ENCODE results near the gene SIX2.

SIX2 gene

GRCh38 chr2:45000921-45001868 is 8.1 kb downstream of the SIX2 start:
- DNase-seq = no peak

DNA sequence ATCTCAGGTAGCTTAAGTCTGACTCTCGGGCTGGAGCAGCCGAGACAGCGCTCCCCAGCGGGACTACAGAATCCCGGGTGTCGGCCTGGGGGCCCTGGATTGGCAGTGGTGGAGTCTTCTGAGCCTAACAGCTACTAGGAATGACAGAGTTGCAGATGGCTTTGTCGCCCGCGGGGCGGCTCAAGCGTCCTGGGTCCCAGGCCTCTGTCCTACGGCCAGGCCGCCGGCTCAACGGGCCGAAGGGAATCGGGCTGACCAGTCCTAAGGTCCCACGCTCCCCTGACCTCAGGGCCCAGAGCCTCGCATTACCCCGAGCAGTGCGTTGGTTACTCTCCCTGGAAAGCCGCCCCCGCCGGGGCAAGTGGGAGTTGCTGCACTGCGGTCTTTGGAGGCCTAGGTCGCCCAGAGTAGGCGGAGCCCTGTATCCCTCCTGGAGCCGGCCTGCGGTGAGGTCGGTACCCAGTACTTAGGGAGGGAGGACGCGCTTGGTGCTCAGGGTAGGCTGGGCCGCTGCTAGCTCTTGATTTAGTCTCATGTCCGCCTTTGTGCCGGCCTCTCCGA is 8.8 kb downstream of the SIX2 start:
- DNase-seq = no peak

DNA sequence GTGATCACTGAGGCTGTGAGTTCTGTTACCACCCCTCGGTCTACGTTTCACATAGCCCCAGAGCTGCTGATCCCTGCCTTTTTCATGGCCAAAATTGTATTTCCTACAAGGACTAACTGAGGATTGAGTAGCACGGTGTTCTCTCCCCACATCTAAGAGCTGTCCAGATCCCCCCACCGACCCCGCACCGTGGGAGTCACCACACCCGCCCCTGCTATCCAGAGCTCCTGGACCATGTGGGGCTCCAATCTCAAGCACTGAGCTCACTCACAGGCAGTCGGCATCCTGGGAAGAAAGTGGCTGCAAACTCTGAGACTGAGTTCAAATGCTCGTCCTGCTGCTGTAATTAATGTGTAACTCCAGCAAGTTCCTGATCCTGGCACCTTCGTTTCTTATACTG is 9.7 kb downstream of the SIX2 start:
- DNase-seq = no peak

DNA sequence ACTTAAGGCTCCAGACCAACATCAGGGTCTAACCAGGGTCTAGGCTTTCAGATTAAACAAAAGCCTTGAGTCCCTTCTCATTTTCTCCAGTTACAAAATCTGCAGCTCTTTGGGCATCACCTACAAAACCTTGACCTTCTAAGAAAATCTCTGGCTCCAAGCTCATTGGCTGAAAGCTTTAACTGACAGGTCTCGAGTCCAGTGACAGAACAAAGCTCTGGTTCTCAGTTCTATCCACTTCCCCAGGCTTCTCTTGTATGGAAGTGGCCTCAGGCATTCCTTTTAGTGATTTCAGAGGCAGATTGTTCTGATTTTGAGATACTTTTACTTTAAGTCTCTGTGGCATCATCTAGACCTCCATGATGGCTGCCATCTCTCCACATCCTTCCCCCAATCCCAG is 11.3 kb downstream of the SIX2 start:
- DNase-seq = no peak

- DNase-seq = no peak
Measured at GRCh38 chr2:44996356-44996755, 12.9 kb downstream of the SIX2 start.

GRCh38 chr2:44994377-44994776 is 14.9 kb downstream of the SIX2 start:
- no peak for DNase-seq

- no peak for DNase-seq
Measured at GRCh38 chr2:44989176-44989575, 20.1 kb downstream of the SIX2 start.

GRCh38 chr2:44983836-44984604 is 25.2 kb downstream of the SIX2 start:
- no peak for DNase-seq

- DNase-seq = peak; percentile 78
Measured at GRCh38 chr2:44981714-44982108, 27.5 kb downstream of the SIX2 start.

DNA sequence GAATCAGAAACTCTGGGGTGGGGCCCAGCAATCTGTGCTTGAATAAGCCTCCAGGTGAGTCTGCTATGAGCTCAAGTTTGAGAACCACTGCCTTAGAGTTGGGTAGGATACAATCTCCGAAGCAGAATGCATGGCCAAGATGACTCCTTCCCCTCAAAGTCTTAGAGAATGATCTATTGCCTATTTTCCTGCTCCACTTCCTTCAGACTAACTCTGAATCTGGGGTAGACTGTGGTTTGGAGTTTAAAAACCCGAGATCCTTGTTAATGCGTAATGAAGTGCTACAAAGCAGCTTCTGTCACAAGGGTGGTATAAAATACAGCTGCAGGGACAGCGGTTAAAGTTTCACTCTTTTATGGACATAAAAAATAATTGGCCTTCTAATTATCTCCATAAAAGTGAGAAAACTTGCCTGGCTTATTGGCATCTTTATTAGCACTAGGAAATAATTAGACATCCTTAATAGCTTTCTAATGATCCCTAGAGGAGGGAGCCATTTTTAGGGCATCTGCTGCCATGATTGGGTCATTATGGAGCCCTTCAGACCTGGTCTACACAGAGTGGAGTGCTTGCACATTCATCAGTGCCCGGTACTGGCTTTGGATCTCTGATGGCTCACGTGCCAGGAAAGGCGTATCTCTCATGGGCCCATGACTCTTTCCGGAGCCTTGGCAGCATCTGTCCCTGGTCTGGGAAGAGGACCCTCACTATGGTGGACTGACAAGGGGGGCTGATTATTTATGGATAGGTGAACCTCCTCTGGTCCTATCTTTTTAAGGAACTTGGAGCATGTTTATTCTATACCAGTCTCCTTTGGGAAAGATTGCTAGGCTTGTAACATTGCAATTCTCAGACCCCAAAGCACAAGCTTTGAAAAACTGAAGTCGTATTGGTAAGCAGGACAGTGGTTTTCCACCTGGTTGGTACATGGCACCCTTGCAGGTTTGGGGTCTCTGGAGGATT is 28.2 kb downstream of the SIX2 start:
- no peak for DNase-seq

- DNase-seq = no peak
Measured at GRCh38 chr2:44979581-44979980, 29.7 kb downstream of the SIX2 start.

GRCh38 chr2:44975571-44976450 is 33.4 kb downstream of the SIX2 start:
- DNase-seq = no peak

- DNase-seq = peak; percentile 17
Measured at GRCh38 chr2:44974064-44974715, 35.1 kb downstream of the SIX2 start.

DNA sequence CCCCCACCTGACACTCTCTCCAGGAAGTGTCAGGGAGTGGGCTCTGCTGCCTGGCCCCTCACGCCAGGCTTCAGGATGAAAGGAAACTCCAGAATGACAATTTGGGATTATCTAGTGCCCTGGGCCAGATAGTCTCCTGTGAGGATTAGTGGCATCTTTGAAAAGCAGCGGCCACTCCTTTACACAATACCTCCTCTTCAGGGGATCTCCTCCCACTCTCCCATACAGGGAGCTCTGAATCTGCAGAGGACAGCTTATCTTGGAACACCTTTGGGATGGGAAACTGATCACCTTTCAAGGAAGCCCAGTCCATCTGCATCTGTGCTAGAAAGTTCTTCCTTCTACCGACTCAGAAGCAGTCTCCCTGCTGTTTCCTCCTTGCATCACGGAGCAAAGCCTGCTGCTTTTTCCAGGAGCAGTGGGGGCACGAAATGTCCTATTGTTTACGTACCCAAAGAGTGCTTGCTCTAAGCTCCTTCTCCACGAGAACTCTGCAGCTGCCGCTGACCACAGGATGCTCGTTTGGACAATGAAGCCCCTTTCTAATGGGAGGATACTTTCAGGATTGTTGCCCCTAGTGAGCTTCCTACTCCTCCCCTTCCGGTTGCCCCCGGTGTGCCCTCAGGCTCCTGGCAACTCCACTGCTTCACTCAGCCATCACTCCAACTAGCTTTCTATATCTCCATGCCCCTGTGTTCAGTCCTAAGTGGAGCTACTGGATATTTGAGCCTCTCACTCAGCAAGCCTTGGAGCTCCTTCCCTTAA is 36.3 kb downstream of the SIX2 start:
- no peak for DNase-seq

DNA sequence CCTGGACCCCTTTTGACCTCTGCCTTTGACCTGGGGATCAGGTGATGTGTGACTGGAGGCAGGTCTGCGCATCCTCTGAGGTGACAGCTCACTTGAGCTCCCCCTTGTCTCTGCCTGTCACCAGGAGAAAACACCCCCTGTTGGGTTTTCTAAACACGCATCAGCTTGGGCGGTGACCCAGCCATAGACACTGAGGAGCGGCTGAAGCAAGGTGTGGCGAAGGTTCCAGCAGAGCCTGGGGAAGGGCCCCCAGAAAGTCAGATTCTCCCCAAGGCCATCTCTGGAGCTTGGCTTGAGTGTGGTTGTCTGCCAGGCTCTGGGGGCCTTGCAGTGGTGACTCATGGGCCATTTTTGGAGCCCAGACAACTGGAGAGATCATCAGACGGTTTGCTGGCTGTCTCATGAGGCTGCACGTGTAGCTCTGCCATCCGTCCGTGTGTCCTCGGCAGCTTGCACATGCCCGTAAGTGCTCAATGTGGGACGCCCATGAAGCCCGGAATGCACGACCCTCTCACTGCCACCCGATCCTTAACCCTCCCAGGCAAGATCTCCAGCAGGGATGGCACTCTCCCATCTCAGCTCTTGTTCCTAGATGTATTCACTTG is 38.3 kb downstream of the SIX2 start:
- DNase-seq = no peak

DNA sequence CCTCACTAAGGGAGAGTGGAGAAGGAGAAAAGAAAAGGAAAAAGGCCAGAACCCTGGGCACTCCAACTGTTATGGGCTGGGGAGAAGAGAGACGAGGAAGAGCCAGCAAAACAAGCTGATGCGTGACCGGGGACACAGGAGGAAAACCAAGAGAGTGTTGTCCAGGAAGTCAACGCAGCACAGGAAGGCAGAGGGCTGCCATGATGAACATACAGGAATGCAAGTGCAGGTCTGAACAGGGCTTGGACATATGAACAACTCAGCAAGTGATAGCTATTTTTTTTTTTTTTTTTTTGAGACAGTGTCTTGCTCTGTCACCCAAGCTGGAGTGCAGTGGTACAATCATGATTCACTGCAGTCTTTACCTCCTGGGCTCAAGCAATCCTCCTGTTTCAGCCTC is 39.3 kb downstream of the SIX2 start:
- no peak for DNase-seq

- DNase-seq = no peak
Measured at GRCh38 chr2:44967727-44968432, 41.4 kb downstream of the SIX2 start.

DNA sequence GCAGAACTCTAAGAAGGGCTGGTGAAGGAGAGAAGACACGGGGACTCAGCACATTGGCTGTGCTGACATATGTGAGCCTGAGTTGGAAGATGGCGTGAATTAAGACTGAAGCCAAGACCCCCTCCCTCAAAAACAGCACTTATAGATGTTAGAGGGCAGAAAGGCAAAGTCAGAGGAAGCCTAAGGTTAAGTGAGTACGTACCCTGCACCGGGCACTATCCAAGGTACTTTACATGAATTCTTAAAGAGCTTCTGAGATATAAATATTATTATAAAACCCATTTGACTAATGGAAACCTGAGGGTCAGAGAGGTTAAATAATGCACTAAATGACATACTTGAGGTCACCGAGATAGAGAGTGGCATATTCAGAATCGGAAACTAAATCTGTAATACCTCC is 42.2 kb downstream of the SIX2 start:
- no peak for DNase-seq

DNA sequence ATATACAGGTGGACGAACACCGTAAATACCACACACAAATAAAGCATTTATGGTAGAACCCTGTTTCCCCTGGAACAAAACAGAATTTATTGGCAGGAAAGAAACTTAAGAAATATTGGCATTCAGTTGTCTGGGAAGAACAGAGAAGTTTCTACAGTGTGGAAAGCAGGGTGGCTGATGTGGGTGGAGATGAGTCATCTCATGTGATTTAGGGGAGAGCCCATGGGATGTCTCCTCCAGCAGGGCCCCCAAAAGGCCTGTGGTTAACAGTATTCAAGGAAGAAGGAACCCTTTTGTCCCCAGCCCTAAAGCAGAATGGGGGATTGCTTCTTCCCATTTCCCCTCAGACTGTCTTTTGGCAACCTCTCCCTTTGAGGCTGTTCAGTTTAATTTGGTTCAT is 43.6 kb downstream of the SIX2 start:
- DNase-seq = no peak
